ENCODE results near the gene PAXX. TPM values are rescaled to one million over a fixed set of nuclear protein-coding genes. Genes with fewer than 3 reads are reported as not detected.

Gene PAXX
- polyA plus RNA-seq, 1 donor (not counting 4 experiments of a cell fraction or from before 2014, with no cell fraction given), result 11.2 TPM

- DNase-seq (ENCODE audit: low read depth, low spot score) (no peak), FAIRE-seq (no peak)
- Histone ChIP-seq H3K79me2 (ENCODE audit: control insufficient read depth, insufficient read depth, low read length) (no peaks in the 10 kb centered on the region), H3K27ac (ENCODE audit: control insufficient read depth, insufficient read depth, low read length) (no peak overlapping the region), H3K9me3 (ENCODE audit: control insufficient read depth, low read depth, low read length) (no peaks in the 10 kb centered on the region), H3K9ac (ENCODE audit: control insufficient read depth, extremely low read depth, insufficient read depth, low read length) (no peak overlapping the region), H2AFZ (ENCODE audit: control insufficient read depth, low read length) (no peak overlapping the region), H3K9me1 (ENCODE audit: control insufficient read depth, extremely low read depth, insufficient read depth, low read length) (no peaks in the 10 kb centered on the region), H3K36me3 (ENCODE audit: control insufficient read depth in 2 of 2, extremely low read depth in 1 of 2, insufficient read depth in 2 of 2, low read length in 2 of 2) (no peaks in the 10 kb centered on the region), H3K27me3 (ENCODE audit: control insufficient read depth, extremely low read depth, insufficient read depth, low read length) (peaks cover 5% of the 10 kb centered on the region), H3K4me1 (ENCODE audit: control insufficient read depth, extremely low read depth, insufficient read depth, low read length) (peaks cover 8% of the 10 kb centered on the region), H3K4me3 (ENCODE audit: control insufficient read depth in 2 of 3, extremely low read depth in 1 of 3, insufficient read depth in 2 of 3, low read depth in 1 of 3, low read length in 3 of 3) (no peak overlapping the region), H3K4me2 (ENCODE audit: control insufficient read depth, extremely low read depth, insufficient read depth, low read depth, low read length) (no peak overlapping the region), H4K20me1 (ENCODE audit: control insufficient read depth, extremely low read depth, insufficient read depth, low read length) (no peaks in the 10 kb centered on the region)
- no peak for TF ChIP-seq EZH2 (IDR thresholded peaks at IDR 0.05; ENCODE audit: low read length)
- no peak for TF ChIP-seq CTCF (optimal IDR thresholded peaks at IDR 0.05 in 1 of 3, IDR thresholded peaks at IDR 0.05 in 1 of 3, conservative IDR thresholded peaks at IDR 0.05 in 1 of 3; ENCODE audit: extremely low read depth in 1 of 3, insufficient read depth in 2 of 3, low read length in 3 of 3)
- dilution Hi-C loops (cut with MboI; ENCODE audit: extremely low pct_ligation_motif_present, low sequenced_read_pairs), result no loop called here
These were observed 30.8 kb upstream of the PAXX start for GRCh38 chr9:136961279-136962065.

DNA sequence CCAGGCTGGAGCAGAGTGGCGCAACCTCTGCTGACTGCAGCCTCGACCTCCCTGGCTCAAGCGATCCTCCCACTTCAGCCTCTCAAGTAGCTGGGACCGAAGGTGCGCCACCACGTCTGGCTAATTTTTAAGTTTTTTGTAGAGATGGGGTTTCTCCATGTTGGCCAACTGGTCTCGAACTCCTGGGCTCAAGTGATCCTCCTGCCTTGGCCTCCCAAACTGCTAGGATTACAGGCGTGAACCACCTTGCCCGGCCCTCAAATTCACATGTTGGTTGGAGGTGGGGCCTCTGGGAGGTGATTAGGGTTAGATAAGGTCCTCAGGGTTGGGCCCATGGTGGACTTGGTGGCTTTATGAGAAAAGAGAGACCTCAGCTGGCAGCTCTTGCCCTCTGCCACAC, 30.1 kb upstream of the PAXX start:
- Histone ChIP-seq H2AFZ (ENCODE audit: control insufficient read depth, low read length) (no peak overlapping the region), H3K9me3 (ENCODE audit: control insufficient read depth, low read depth, low read length) (no peaks in the 10 kb centered on the region), H3K9me1 (ENCODE audit: control insufficient read depth, extremely low read depth, insufficient read depth, low read length) (no peaks in the 10 kb centered on the region), H3K36me3 (ENCODE audit: control insufficient read depth in 2 of 2, extremely low read depth in 1 of 2, insufficient read depth in 2 of 2, low read length in 2 of 2) (no peaks in the 10 kb centered on the region), H3K4me1 (ENCODE audit: control insufficient read depth, extremely low read depth, insufficient read depth, low read length) (peaks cover 8% of the 10 kb centered on the region), H3K27me3 (ENCODE audit: control insufficient read depth, extremely low read depth, insufficient read depth, low read length) (peaks cover 5% of the 10 kb centered on the region), H4K20me1 (ENCODE audit: control insufficient read depth, extremely low read depth, insufficient read depth, low read length) (no peaks in the 10 kb centered on the region), H3K4me2 (ENCODE audit: control insufficient read depth, extremely low read depth, insufficient read depth, low read depth, low read length) (no peak overlapping the region), H3K4me3 (ENCODE audit: control insufficient read depth in 2 of 3, extremely low read depth in 1 of 3, insufficient read depth in 2 of 3, low read depth in 1 of 3, low read length in 3 of 3) (no peak overlapping the region), H3K9ac (ENCODE audit: control insufficient read depth, extremely low read depth, insufficient read depth, low read length) (no peak overlapping the region), H3K79me2 (ENCODE audit: control insufficient read depth, insufficient read depth, low read length) (no peaks in the 10 kb centered on the region), H3K27ac (ENCODE audit: control insufficient read depth, insufficient read depth, low read length) (no peak overlapping the region)
- no peak for TF ChIP-seq CTCF (optimal IDR thresholded peaks at IDR 0.05 in 1 of 3, IDR thresholded peaks at IDR 0.05 in 1 of 3, conservative IDR thresholded peaks at IDR 0.05 in 1 of 3; ENCODE audit: extremely low read depth in 1 of 3, insufficient read depth in 2 of 3, low read length in 3 of 3)
- TF ChIP-seq EZH2 (IDR thresholded peaks at IDR 0.05; ENCODE audit: low read length), result no peak
- FAIRE-seq (no peak), DNase-seq (ENCODE audit: low read depth, low spot score) (no peak)
- dilution Hi-C loops (cut with MboI; ENCODE audit: extremely low pct_ligation_motif_present, low sequenced_read_pairs), result no loop called here
